ENCODE measurements around the gene HMGCL.

The HMGCL gene

GRCh38 chr1:23825762-23826522, 713 bp upstream of the HMGCL start:
- H3K4me3 ChIP-seq (ENCODE audit: low read depth, low read length, poor library complexity, severe bottlenecking): peak overlapping the region; percentile 85

GRCh38 chr1:23824711-23825075, 536 bp downstream of the HMGCL start:
- Histone ChIP-seq H3K9ac (ENCODE audit: low read length) (peak overlapping the region; percentile 93), H3K27me3 (ENCODE audit: insufficient read depth, low read length) (no peaks in the 10 kb centered on the region), H3K27ac (ENCODE audit: low read depth, low read length, poor library complexity, severe bottlenecking) (peak overlapping the region; percentile 55), H3K36me3 (ENCODE audit: insufficient read depth, low read length) (peaks cover 1% of the 10 kb centered on the region; the same call in 1 of the 2 replicates), H3F3A (ENCODE audit: insufficient read depth, low read length) (peaks cover 7% of the 10 kb centered on the region; the same call in 1 of the 2 replicates), H3K79me2 (ENCODE audit: insufficient read depth, low read length) (no peaks in the 10 kb centered on the region), H3K9me2 (ENCODE audit: low read depth, low read length) (no peaks in the 10 kb centered on the region), H3K9me3 (ENCODE audit: low read length) (no peaks in the 10 kb centered on the region), H2AFZ (ENCODE audit: low read length) (no peak overlapping the region), H3K4me3 (ENCODE audit: low read depth, low read length, poor library complexity, severe bottlenecking) (peak overlapping the region; percentile 85), H3K4me1 (ENCODE audit: insufficient read depth, low read length, severe bottlenecking) (peaks cover 18% of the 10 kb centered on the region), H4K20me1 (ENCODE audit: insufficient read depth, low read length) (no peaks in the 10 kb centered on the region), H3K4me2 (ENCODE audit: low read length) (peak overlapping the region; percentile 72)
- TF ChIP-seq EZH2 (IDR thresholded peaks at IDR 0.05; ENCODE audit: borderline replicate concordance, low read length) (no peak), CTCF (IDR thresholded peaks at IDR 0.05; ENCODE audit: low read length) (no peak)

More at GRCh38 chr1:23825762-23826522, 713 bp upstream of the HMGCL start:
- H3K9me3 ChIP-seq (ENCODE audit: low read length): no peaks in the 10 kb centered on the region
- peak overlapping the region; percentile 10 for H3K27ac ChIP-seq (ENCODE audit: low read depth, low read length, poor library complexity, severe bottlenecking)
- TF ChIP-seq EZH2 (IDR thresholded peaks at IDR 0.05; ENCODE audit: borderline replicate concordance, low read length) (no peak), CTCF (IDR thresholded peaks at IDR 0.05; ENCODE audit: low read length) (no peak)
- H3F3A ChIP-seq (ENCODE audit: insufficient read depth, low read length): peaks cover 7% of the 10 kb centered on the region; the same call in 1 of the 2 replicates
- H3K9ac ChIP-seq (ENCODE audit: low read length): peak overlapping the region; percentile 93
- no peaks in the 10 kb centered on the region for H3K36me3 ChIP-seq (ENCODE audit: insufficient read depth, low read length)
- H3K27me3 ChIP-seq (ENCODE audit: insufficient read depth, low read length): no peaks in the 10 kb centered on the region
- no peaks in the 10 kb centered on the region for H3K79me2 ChIP-seq (ENCODE audit: insufficient read depth, low read length)
- H3K4me1 ChIP-seq (ENCODE audit: insufficient read depth, low read length, severe bottlenecking): peaks cover 18% of the 10 kb centered on the region
- H2AFZ ChIP-seq (ENCODE audit: low read length): no peak overlapping the region
- H3K4me2 ChIP-seq (ENCODE audit: low read length): peak overlapping the region; percentile 72
- H4K20me1 ChIP-seq (ENCODE audit: insufficient read depth, low read length): no peaks in the 10 kb centered on the region
- no peaks in the 10 kb centered on the region for H3K9me2 ChIP-seq (ENCODE audit: low read depth, low read length)

GRCh38 chr1:23823767-23824166, 1.5 kb downstream of the HMGCL start:
- no peaks in the 10 kb centered on the region for H4K20me1 ChIP-seq (ENCODE audit: insufficient read depth, low read length)
- no peaks in the 10 kb centered on the region for H3K9me3 ChIP-seq (ENCODE audit: low read length)
- H3K27ac ChIP-seq (ENCODE audit: low read depth, low read length, poor library complexity, severe bottlenecking): no peak overlapping the region
- H2AFZ ChIP-seq (ENCODE audit: low read length): no peak overlapping the region
- H3K79me2 ChIP-seq (ENCODE audit: insufficient read depth, low read length): no peaks in the 10 kb centered on the region
- peaks cover 18% of the 10 kb centered on the region for H3K4me1 ChIP-seq (ENCODE audit: insufficient read depth, low read length, severe bottlenecking)
- H3K36me3 ChIP-seq (ENCODE audit: insufficient read depth, low read length): peaks cover 3% of the 10 kb centered on the region; the same call in 1 of the 2 replicates
- H3K4me3 ChIP-seq (ENCODE audit: low read depth, low read length, poor library complexity, severe bottlenecking): peak overlapping the region; percentile 85
- H3K9me2 ChIP-seq (ENCODE audit: low read depth, low read length): no peaks in the 10 kb centered on the region
- no peak for TF ChIP-seq EZH2 (IDR thresholded peaks at IDR 0.05; ENCODE audit: borderline replicate concordance, low read length)
- no peak for TF ChIP-seq CTCF (IDR thresholded peaks at IDR 0.05; ENCODE audit: low read length)
- H3K4me2 ChIP-seq (ENCODE audit: low read length): peak overlapping the region; percentile 72; the same call in 1 of the 2 replicates
- no peaks in the 10 kb centered on the region for H3K27me3 ChIP-seq (ENCODE audit: insufficient read depth, low read length)
- no peak overlapping the region; the same call in 1 of the 2 replicates for H3K9ac ChIP-seq (ENCODE audit: low read length)
- peaks cover 7% of the 10 kb centered on the region; the same call in 1 of the 2 replicates for H3F3A ChIP-seq (ENCODE audit: insufficient read depth, low read length)
